ENCODE results near the gene CECR2. TPM values are rescaled to one million over a fixed set of nuclear protein-coding genes. Genes with fewer than 3 reads are reported as not detected.
A peak's percentile ranks its signal among the peaks of the same experiment; 100 is the strongest.

Gene CECR2
- total RNA-seq, 1 donor from 2014 or later, result 6.2 TPM

GRCh38 chr22:17396516-17396915 lies 27.3 kb downstream of the CECR2 start:
- Histone ChIP-seq H3K27me3 (ENCODE audit: control insufficient read depth, insufficient read depth, low read length) (no peaks in the 10 kb centered on the region), H3K36me3 (ENCODE audit: control insufficient read depth, insufficient read depth, low read length) (no peaks in the 10 kb centered on the region), H3K4me3 (ENCODE audit: low read depth, low read length) (no peak overlapping the region)
- TF ChIP-seq CTCF (IDR thresholded peaks at IDR 0.05; ENCODE audit: insufficient read depth, low read length, poor library complexity, severe bottlenecking), result no peak
- DNase-seq (ENCODE audit: low read depth), result peak; percentile 34

GRCh38 chr22:17397756-17398547 lies 28.7 kb downstream of the CECR2 start:
- H3K27me3 ChIP-seq (ENCODE audit: control insufficient read depth, insufficient read depth, low read length), result no peaks in the 10 kb centered on the region
- TF ChIP-seq CTCF (IDR thresholded peaks at IDR 0.05; ENCODE audit: insufficient read depth, low read length, poor library complexity, severe bottlenecking), result no peak
- peak; percentile 47 for DNase-seq (ENCODE audit: low read depth)
- H3K4me3 ChIP-seq (ENCODE audit: low read depth, low read length), result no peak overlapping the region
- no peaks in the 10 kb centered on the region for H3K36me3 ChIP-seq (ENCODE audit: control insufficient read depth, insufficient read depth, low read length)

- no peaks in the 10 kb centered on the region for H3K27me3 ChIP-seq (ENCODE audit: control insufficient read depth, insufficient read depth, low read length)
- TF ChIP-seq CTCF (IDR thresholded peaks at IDR 0.05; ENCODE audit: insufficient read depth, low read length, poor library complexity, severe bottlenecking), result no peak
- no peak overlapping the region for H3K4me3 ChIP-seq (ENCODE audit: low read depth, low read length)
- DNase-seq (ENCODE audit: low read depth), result no peak
- no peaks in the 10 kb centered on the region for H3K36me3 ChIP-seq (ENCODE audit: control insufficient read depth, insufficient read depth, low read length)
Measured at GRCh38 chr22:17400305-17400704, 31.0 kb downstream of the CECR2 start.

GRCh38 chr22:17401728-17402127 lies 32.5 kb downstream of the CECR2 start:
- no peak for TF ChIP-seq CTCF (IDR thresholded peaks at IDR 0.05; ENCODE audit: insufficient read depth, low read length, poor library complexity, severe bottlenecking)
- H3K4me3 ChIP-seq (ENCODE audit: low read depth, low read length), result no peak overlapping the region
- no peak for DNase-seq (ENCODE audit: low read depth)
- no peaks in the 10 kb centered on the region for H3K27me3 ChIP-seq (ENCODE audit: control insufficient read depth, insufficient read depth, low read length)
- H3K36me3 ChIP-seq (ENCODE audit: control insufficient read depth, insufficient read depth, low read length), result no peaks in the 10 kb centered on the region

GRCh38 chr22:17402293-17402692 lies 33.0 kb downstream of the CECR2 start:
- Histone ChIP-seq H3K36me3 (ENCODE audit: control insufficient read depth, insufficient read depth, low read length) (no peaks in the 10 kb centered on the region), H3K4me3 (ENCODE audit: low read depth, low read length) (no peak overlapping the region), H3K27me3 (ENCODE audit: control insufficient read depth, insufficient read depth, low read length) (no peaks in the 10 kb centered on the region)
- TF ChIP-seq CTCF (IDR thresholded peaks at IDR 0.05; ENCODE audit: insufficient read depth, low read length, poor library complexity, severe bottlenecking), result no peak
- no peak for DNase-seq (ENCODE audit: low read depth)

GRCh38 chr22:17403906-17404305 lies 34.6 kb downstream of the CECR2 start:
- H3K4me3 ChIP-seq (ENCODE audit: low read depth, low read length), result no peak overlapping the region
- TF ChIP-seq CTCF (IDR thresholded peaks at IDR 0.05; ENCODE audit: insufficient read depth, low read length, poor library complexity, severe bottlenecking), result no peak
- no peaks in the 10 kb centered on the region for H3K36me3 ChIP-seq (ENCODE audit: control insufficient read depth, insufficient read depth, low read length)
- no peaks in the 10 kb centered on the region for H3K27me3 ChIP-seq (ENCODE audit: control insufficient read depth, insufficient read depth, low read length)
- DNase-seq (ENCODE audit: low read depth), result no peak

All from kidney epithelial cell (primary cell).